ENCODE measurements around the gene ATP13A5. TPM values are rescaled to one million over a fixed set of nuclear protein-coding genes. Genes with fewer than 3 reads are reported as not detected.

The ATP13A5 gene
- total and polyA plus RNA-seq, 2 of the 8 experiments (the other 6 are each of a cell fraction or from before 2014, with no cell fraction given): not detected

DNA sequence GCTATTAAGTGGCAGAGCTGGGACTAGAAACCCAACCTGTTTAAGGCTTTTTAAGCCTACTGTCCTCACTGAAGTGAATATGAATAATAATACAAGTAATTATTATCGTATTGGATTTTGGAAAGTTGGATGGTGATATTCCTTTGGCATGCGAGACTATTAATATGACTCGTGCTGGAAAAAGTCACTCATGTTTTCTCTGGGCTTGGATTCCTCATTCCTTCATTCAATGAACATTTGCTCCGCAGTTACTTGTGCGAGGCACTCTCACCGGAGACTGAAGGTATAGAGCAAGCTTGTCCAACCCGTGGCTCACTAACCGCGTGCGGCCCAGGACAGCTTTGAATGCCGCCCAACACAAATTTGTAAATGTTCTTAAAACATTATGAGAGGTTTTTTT lies 136.8 kb downstream of the ATP13A5 start:
- Histone ChIP-seq H3K18ac (ENCODE audit: extremely low read depth, low read length) (peak overlapping the region; percentile 9), H3K27me3 (replicated peaks in 1 of 4; ENCODE audit: control insufficient read depth in 3 of 4, extremely low read depth in 1 of 4, insufficient read depth in 3 of 4, low read length in 3 of 4) (peaks cover 0 to 15% (median 6%) of the 10 kb centered on the region in 4 experiments; a peak in 5 of 7 replicates), H2AFZ (ENCODE audit: low read length) (peak overlapping the region; percentile 90; the same call in 1 of the 2 replicates), H2BK15ac (ENCODE audit: low read length) (no peak overlapping the region), H2BK20ac (ENCODE audit: low read length) (no peak overlapping the region), H3K9me3 (ENCODE audit: insufficient read depth in 2 of 2, low read depth in 1 of 2, low read length in 1 of 2) (no peaks in the 10 kb centered on the region), H3K79me1 (ENCODE audit: low read depth, low read length) (no peaks in the 10 kb centered on the region), H2BK12ac (ENCODE audit: low read depth, low read length) (peak overlapping the region; percentile 29; the same call in 1 of the 2 replicates), H3K79me2 (ENCODE audit: control insufficient read depth in 1 of 2, insufficient read depth in 2 of 2, low read length in 2 of 2) (no peaks in the 10 kb centered on the region), H2BK5ac (ENCODE audit: low read depth, low read length) (no peak overlapping the region), H4K20me1 (replicated peaks in 1 of 2; ENCODE audit: control insufficient read depth in 1 of 2, insufficient read depth in 2 of 2, low read length in 2 of 2) (no peaks in the 10 kb centered on the region), H2AK5ac (ENCODE audit: low read depth, low read length) (no peak overlapping the region), H4K8ac (ENCODE audit: extremely low read depth, insufficient read depth, low read length) (no peak overlapping the region), H3K23me2 (ENCODE audit: low read depth, low read length) (peaks cover 8% of the 10 kb centered on the region; the same call in 1 of the 2 replicates), H3K4ac (replicated peaks; ENCODE audit: insufficient read length, low read depth, low read length) (no peak overlapping the region), H3K9ac (replicated peaks in 1 of 4; ENCODE audit: extremely low read depth in 1 of 4, low read depth in 3 of 4, low read length in 3 of 4) (no peak overlapping the region), H3K56ac (replicated peaks; ENCODE audit: insufficient read length, low read depth, low read length) (no peak overlapping the region), H3K23ac (ENCODE audit: insufficient read length) (no peak overlapping the region), H4K91ac (replicated peaks; ENCODE audit: insufficient read length, low read length) (no peak overlapping the region), H3K27ac (ENCODE audit: low read depth, low read length) (no peak overlapping the region), H2BK120ac (replicated peaks; ENCODE audit: low read depth, low read length) (no peak overlapping the region), H3K4me2 (ENCODE audit: insufficient read depth in 1 of 2, low read depth in 2 of 2, low read length in 2 of 2) (peak overlapping the region; percentile 92), H3K36me3 (ENCODE audit: control insufficient read depth in 2 of 4, insufficient read depth in 4 of 4, low read length in 3 of 4) (no peaks in the 10 kb centered on the region), H4K5ac (ENCODE audit: insufficient read length, low read depth, low read length) (no peak overlapping the region), H3K14ac (ENCODE audit: insufficient read length) (no peak overlapping the region), H3K4me3 (ENCODE audit: extremely low read depth in 1 of 4, insufficient read depth in 2 of 4, low read depth in 3 of 4, low read length in 4 of 4) (peak overlapping the region; percentile 48 to 75 (median 54); a peak in 7 of 8 replicates), H3K4me1 (replicated peaks in 1 of 4; ENCODE audit: control insufficient read depth in 3 of 4, insufficient read depth in 4 of 4, low read length in 3 of 4) (peaks cover 0 to 4% (median 3%) of the 10 kb centered on the region in 4 experiments; a peak in 3 of 7 replicates)
- POLR2A ChIA-PET (ENCODE audit: partially characterized antibody): interaction anchor here (1.2 kb wide), 1 partner anchor 106 kb away, joined by 4 read pairs; no protein-coding TSS in a partner anchor
- DNase-seq (ENCODE audit: low read depth in 1 of 2, low spot score in 2 of 2): no peak
- FAIRE-seq: no peak
- CTCF ChIA-PET (ENCODE audit: partially characterized antibody): interaction anchor here (1.1 kb wide), 2 partner anchors 13 to 21 kb away, joined by 3 read pairs; no protein-coding TSS in a partner anchor
- WGBS, 2 experiments (ENCODE audit: extremely low coverage in 1 of 2, insufficient coverage in 1 of 2, insufficient read length in 1 of 2, insufficient replicate concordance in 2 of 2, low coverage in 1 of 2, low lambda C conversion rate in 2 of 2, missing lambda C conversion rate in 1 of 2): 95% methylated on average over 11 of the region's 11 CpGs; no CpG with 5 or more reads in 1 of the 2 experiments
- TF ChIP-seq TCF12 (IDR thresholded peaks at IDR 0.05; ENCODE audit: low read depth, low read length) (no peak), POLR2AphosphoS5 (IDR thresholded peaks at IDR 0.05; ENCODE audit: low read depth, low read length) (no peak), ASH2L (IDR thresholded peaks at IDR 0.05; ENCODE audit: low read length) (no peak)
